Dermis blood vessel endothelial cell (primary cell): Measurements from ENCODE around the gene LRMDA. TPM values are rescaled to one million over a fixed set of nuclear protein-coding genes. Genes with fewer than 3 reads are reported as not detected.

Experiments
- DNase-seq: peaks from one replicate; pipeline ENCODE4 v3.0.0; 2010
- total RNA-seq: library from RNA; depleted of rRNA; stranded (reverse); fragments of >200 nt; gene quantifications from 2 replicates; pipeline ENCODE4 v1.2.3, GENCODE V29; 2014

The LRMDA gene
- total RNA-seq, 1 donor from 2014 or later: 27.4 TPM

DNA sequence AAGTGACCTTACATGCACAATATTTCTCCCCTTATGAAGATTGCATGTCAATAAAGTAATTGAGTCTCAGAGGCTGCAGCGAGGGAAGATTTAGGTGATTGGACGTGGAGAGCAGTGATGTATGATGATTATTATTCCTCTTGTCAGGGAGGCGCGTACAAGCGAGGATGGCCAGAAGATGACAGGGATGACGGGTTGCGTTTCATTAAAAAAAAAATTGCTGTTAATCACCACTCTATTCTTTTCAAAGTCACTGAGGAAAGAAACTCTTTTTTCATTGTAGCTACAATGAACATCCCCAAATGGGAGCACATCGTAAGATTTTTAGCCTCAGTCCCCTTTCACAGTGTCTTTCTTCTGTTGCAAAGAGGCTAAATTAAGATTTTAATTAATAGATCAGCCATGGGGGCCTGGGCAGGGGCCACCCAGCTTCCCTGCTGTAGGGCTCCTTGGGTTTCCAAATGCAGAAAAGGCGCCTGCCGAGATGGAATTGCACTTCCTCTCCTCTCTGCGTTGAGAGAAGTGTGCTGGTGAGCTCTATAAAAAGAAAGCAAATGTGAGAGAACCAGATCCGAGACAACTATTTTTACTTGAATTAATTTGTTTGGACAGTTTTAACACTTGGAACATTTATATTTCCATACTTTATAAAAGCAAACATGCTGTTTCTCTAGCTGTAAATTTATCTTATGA, 998.1 kb downstream of the LRMDA start:
- no peak for DNase-seq

DNA sequence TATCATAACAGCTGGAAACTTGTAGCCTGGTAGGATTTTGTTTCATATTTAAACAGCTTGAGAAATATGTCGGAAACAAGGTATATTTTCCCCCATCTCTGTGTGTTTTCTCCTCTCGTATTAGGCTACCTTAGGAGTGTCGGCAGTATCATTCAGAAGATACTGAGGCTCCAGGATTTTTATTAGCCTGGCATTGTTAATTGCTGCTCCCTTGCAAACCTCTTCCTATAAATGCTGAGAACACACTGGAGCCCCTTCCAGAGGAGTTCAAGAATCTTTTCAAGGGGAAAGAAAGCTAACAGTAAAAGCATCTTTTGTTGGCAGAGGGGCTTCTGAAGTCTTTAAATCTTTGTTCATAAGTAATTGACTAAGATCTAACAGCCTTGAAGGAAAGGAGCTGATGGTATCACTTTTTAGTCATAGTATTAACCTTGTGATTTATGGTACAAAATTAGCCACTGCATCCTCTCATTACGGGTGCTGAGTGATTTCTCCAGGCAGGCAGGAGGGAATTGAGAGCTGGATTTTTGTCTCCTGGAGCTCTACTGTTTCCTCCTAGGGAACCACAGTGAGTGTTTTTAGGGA, 998.7 kb downstream of the LRMDA start:
- DNase-seq: no peak

DNA sequence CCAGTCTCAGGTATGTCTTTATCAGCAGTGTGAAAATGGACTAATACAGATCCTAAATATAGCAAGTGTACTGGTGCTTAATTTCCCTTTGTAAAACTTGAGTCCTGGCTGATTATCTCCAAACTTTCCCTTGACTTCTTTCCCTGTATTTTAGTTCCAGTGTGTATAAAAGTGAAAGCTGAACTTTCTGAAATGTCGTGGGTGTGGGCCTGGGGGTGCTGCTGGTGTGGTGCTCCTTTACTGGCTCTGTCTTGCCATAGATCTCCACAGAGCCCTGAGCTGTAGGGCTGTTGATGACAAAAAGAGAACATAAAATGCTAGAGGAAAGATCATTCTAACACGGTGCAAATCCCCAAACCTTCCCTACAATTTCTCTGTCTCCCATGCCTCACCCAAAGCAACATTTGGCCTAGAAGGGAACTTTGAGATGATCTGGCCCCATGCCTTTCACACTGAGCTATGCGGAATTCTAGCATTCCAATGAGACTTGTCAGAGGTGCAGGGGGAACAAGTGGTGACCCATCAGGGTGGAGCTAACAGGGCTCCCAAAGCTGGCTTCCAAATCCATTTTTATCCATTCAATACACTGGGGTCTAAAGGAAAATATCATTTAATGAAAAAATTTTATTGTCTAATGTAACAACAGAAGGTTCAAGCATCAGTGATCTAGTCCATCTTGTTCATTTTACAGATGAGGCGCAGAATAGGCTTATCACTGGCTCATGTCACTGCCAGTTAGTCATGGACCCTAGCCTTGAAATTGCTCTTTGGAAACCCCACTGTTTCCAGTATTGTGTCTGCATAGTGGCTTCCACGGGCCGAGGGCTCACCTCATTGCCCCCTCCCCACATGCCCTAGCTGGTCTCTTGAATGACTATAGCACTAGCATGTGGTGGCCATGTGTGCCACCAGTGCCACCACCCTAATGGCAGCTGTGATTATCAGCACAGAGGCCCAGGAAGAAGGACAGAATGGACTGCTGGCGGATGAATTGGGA, 1000.9 kb downstream of the LRMDA start:
- DNase-seq: no peak

DNA sequence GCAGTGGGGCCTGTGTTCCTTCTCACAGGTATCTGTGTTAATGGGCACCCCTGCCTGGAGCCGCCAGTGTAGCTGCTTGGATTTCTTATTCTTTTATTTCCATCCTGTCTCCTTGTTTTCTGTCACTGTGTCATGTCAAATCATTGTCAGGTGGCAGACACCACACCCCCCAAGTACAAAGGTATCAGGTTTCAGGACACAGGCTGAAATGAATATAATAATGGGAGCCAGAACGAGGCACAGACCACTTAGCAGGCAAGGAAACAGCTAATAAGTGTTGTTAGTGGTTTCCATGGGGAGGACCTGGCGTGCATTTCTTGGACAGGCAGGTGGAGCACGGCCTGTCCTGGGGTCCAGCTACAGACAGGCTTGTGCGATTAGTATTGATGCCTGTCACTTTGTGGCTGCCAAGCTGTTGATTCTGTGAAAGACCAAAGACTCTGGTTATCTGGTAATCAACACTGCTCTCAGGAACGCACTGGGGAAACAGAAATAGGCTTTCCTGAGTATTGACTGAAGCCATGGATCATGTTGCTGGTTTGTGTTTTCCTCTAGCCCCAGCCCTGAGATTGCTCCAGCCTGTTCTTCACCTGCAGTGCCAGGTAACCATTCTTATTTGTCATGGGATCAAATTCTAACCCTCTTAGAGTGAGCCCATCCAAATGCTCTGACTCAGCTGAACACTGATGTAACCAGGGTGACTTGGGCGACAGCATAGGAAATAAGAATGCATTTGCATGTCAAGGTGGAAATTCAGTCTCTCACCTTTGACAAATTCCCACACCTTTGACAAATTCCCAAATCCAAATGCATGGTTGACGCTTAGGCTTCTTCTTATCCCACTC, 1002.0 kb downstream of the LRMDA start:
- no peak for DNase-seq

DNA sequence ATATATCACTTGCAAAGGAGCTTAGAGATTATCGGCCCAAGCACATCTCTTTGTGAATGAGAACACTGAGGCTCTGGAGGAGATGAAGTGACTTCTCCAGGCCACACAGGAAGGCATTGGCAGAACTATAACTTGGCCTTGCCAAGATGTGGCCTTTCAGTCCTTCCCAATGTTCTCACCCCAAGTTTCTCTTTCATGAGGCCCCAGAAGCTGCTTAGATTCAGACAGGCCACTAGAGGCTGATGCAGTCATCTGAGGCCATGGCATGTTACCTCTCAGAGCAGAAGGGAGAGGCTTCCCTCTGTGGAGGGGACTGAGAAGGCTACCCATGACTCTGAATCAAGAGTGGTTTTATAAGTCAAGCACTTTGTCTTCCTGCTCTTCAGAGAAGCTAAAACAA, 1003.7 kb downstream of the LRMDA start:
- DNase-seq: no peak

DNA sequence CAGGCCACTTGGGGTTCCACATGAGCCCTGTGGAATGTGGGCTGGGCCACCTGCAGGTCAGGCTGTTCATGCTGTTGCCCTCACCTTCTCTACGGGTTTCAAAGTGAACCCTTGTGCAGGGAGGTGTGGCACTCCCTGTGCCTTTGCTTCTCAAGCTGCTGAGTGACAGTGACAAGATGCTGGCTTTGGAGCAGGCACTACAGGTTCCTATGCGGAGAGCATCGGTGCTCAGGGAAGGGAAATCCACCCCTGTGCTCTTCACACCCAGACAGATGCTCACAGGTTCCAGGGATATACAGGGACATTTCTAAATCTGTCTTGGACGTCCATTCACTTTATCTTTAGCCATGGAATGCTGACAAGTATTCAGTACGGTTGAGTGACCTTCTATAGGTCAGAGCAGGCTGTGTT, 1005.0 kb downstream of the LRMDA start:
- no peak for DNase-seq

DNA sequence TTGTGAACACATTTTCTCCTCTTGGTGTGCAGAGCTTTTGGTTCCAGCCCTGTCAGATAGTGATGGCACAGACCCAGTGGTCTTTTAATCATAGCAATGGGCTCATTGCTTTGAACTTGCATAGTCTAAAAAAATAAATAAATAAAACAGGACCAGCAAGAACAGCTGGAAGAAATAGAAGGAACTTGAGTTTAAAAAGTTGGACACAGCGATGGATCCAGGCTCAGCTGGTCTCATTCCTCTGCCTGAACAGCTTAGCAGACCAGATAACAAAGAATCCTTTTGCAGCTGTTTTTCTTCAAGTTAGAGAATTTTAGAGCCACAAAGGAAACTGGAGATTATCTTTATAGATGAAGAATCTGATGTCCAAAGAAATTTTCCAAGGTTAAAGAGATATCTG, 1005.6 kb downstream of the LRMDA start:
- no peak for DNase-seq

DNA sequence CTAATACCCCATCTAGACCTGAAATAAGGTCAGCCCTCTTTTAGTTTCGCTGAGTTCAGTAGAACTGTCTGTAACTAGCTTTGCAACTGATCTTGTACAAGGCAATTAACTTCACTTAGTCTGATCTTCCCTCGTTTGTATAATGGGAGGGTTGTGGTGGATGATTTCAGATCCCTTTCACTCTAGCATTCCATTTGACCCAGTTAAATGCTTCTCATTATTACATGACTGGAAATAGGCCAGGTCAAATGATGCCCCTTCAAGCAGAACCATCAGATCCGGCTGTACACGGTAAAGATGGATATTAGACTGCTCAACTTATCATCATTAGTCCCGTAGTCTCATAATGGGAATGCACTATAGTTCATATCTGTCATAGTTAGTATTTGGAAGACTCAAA, 1009.0 kb downstream of the LRMDA start:
- DNase-seq: no peak

DNA sequence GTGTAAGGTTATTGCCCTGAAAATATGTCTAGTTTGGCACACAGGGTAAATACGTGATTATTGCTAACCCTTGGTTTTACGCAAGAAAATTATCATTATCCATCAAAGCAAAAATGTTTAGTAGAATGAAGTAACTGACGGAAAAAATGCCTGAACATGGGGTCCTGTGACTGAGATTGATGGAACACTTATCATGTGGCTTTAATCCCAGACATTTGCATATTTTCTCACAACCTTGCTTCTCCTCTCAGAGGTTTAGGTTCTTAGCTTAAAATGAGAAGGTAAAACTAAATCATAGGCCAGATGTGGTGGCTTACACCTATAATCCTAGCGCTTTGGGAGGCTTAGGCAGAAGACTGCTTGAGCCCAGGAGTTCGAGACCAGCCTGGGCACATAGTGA, 1010.7 kb downstream of the LRMDA start:
- no peak for DNase-seq

DNA sequence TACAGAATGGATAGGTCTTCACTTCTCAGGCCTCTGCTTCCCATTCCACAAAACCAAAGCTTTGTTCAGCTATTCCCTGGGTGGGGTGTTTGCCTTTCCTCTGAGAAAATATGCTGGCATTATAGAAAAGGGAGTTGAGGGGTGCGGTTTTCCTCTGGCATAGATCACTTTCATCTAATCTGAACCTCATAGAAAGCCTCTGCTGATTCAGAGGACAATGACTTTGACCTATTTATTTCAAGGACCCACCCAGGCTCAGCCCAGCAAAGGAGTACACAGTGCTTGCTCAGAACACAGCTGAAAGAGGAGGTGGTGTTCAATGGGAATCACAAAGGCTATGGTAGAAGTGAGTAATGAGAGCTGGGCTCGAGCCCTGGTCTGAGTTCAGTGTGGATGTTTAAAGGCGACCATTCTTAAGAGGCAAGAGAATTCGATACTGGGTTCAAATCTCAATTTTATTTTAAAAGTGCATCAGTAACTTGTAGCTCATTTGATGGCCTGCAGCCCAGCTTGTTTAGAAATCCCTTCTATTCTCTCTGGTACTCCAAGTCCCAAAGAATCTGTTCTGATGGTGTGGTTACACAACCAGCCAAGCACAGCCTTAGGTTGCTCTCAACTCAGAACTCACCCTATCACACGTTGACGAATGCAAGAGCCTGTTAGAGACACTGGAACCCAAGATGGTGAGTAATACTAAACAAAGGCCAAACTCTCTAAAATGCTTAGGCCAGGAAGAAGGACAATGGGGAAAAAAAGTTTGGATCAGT, 1012.8 kb downstream of the LRMDA start:
- no peak for DNase-seq

DNA sequence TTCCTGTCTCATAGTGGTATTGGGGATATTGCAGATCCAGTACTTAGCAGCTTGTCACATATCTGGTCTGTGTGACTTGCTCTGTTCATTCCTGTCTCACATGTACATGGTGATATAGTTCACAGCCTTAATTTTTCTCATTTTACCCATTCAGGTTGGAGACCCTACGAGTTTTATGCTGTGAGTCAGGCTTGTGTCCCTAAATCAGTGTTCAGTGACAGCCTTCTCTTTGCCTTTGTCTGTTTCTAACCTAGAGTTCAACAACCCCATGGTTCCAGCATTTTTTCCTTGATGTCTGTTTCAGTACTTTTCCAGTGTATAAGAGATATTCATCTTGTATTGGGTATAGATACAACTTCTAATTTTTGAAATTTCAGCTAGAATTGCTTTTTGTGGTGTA, 1016.2 kb downstream of the LRMDA start:
- DNase-seq: no peak

DNA sequence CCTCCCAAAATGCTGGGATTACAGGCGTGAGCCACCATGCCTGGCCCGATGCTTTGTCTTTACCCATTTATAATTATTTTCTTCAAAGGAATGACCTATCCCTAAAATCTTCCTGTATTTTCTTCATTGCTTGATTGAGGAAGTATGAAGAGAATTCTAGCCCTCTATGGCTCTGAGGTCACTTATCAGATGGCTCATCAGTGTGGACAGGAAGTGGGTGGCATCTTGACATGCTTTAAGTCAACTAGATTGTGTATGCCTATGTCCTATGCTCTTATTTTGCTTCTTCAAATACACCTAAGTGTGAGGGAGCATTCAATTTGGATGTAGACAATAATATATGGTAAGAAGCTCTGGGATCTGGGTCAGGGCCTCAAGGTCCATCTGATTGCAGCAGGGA, 1020.5 kb downstream of the LRMDA start:
- DNase-seq: no peak

DNA sequence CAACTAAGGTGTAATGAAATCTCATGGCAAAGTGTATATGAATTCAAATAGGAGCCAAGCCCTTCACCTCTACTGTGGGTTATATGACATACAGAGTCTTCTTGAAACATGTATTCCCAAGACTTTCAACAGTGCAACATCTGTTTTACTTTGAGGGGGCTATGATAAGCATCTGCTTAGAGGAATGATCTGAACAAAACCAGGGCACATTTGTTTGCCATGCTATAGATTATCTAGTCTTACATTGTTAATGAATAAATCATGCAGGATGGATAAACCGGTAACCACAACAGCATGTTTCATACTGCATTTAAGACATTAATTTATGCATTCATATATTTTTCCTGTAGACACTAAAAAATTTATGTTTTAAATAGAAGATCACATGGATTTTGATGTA, 1021.9 kb downstream of the LRMDA start:
- no peak for DNase-seq

DNA sequence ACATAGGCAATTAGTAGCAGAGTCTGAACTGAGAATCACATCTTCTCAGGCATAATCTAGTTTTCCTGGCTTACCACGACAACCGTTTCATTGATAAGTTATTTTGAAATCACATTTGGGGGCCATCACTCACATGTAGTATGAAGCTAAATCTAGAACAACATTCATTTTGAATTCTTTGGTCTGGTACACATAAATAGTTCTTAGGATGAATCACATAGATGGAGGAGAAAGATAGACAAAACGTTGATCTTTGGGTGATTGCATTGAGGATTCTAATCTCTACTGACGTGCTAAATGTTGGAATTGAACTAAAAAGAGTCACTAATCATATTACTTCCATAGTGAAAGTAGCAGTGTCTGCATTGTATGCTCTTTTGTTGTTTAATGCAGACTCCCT, 1022.6 kb downstream of the LRMDA start:
- DNase-seq: no peak

DNA sequence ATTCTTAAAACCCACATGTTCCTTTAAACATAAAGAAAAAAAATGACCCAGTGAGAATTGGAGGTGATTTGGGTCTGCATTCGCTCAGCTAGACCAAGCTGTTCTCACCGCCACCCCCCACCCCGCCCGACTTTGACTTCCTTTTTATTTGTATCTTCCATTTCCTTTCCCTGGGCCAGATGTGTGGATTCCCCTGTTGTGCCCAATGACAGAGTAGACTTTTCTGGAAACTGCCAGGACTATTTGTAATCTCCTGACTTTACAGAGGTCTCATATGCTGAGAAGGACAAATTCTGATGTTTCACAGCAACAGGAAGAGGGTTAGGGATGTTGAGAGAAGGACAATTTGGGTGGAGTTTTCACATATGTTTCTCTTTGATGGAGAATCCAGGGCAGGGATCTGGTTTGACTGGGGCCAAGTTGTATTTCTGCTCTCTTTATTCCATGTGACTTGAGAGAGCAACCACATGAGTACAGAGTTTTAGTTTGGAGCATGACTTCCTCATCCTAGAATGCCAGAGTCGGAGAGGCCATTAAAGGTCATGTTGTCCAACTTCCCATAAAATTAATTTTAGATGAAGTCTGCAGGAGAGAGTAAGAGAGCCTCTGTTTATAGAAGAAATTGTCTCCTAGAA, 1023.2 kb downstream of the LRMDA start:
- no peak for DNase-seq

DNA sequence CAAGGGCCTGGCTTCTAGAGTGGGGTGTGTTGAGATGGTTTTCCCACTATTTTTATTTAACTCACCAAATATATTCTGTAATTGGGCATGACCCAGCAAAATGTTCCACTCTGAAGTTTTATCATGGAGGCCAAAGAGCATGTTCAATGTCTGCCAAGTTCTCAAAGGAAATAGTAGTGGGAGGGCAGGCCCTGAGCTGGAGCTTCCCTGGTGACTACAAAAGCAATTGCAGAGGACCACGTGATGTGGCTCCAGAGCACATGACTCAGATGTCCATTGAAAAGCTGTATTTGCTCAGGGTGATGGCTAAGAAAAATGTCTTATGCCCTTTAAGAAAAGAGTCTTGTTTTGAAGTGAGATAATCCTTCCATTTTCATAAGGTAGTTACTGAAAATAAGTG, 1024.8 kb downstream of the LRMDA start:
- DNase-seq: no peak

DNA sequence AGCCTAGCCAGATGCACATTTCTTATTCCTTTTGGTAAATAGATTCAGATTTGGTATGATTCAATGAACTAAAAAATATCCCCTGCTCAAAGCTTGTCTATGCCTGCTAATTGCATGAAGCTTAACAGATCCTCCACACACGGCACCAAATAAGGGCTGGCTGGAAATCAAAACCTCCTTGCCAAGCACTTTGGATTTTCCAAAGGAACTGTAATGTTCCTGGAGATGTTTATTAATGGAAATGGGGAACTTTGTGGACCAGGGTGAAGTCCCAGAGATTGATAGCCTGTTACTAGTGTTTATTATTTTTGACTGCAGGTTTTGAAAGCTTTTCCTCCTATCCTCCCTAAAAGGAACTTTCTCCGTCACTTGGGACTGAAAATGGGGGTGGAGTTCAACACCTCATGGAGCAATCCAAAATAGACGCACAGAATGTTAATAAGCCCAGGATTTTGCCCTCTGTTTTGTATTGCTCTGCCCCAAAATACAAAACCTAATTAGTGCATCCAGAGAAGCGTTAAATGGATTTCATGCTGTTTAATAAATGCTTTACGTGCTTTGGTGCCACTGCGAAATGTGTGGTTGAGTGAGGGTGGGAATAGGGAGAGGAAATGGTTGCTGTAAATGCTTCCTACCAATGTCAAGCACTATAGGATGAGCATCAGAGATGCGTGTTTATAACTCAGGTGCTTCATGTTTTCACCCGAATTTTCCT, 1027.7 kb downstream of the LRMDA start:
- DNase-seq: no peak

DNA sequence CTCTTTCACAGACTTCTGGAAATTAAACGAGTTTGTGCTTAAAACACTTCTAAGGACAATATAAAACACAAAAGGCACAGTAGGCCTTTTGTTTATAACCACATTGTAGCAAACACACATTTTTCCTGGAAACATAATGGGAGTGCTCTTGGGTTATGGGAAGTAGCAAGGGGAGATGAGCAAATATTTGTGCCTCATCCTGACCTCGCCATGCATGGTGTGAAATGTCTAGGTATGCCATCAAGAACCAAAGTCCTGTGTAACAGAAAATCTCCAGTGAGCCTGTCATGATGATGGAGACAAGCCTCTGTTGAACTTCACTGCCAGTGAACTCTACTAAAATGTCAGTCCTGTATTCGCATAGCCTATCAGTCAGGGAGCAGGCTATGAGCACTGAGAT, 1029.6 kb downstream of the LRMDA start:
- DNase-seq: no peak

DNA sequence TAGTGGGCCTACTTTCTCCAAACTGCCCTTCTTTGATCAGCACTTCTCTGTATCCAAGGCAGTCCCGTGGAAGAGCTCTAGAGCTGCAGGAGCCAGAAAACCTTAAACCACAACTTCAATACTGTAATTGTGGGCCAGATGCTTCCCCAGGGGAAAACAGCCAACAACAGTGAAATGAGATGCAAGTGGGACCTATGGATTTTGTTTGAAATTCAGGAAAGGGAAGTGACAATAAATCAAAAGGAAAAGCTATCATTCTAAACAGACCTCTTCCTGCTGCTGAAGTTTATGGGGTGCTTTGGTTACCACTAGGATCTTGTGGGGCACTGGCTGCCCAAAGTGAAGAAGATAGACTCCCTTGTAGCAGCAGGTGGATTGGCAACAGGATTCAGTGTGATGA, 1031.7 kb downstream of the LRMDA start:
- DNase-seq: no peak

DNA sequence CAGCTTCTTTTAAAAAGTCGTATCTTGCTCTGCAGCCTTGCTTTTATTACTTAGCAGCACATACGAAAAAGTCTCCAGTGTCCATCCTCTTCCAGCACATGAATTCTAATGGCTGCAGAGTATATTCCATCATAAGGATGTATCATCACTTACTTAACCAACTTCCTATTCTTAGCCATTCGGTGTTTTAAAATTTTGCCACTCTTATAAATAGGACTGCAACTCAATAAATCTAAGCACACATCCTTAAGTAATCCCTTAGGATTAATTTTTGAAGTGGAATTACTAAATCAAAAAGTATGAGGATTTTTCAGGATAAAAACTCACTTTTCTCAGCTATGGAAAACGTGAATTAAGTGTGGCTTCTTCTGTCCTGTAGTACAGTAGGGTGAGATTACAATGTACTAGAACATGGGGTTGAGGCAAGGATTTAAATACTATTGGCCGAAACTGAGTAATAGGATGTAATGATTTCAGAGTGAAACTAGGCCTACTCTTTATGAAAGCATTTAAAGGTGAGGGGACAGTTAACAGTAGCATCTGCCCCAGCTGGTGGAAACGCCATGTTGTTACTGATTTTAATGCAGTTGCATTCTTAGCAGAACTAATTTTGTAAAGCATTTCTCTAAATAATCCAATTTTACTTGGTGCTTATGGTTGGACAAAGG, 1035.5 kb downstream of the LRMDA start:
- no peak for DNase-seq
